Measurements from ENCODE around the gene UBD.

- TF ChIP-seq CTCF (conservative IDR thresholded peaks at IDR 0.05; ENCODE audit: low read depth in 2 of 2) (no peak), REST (IDR thresholded peaks at IDR 0.05; ENCODE audit: unreplicated experiment) (no peak), ETS1 (IDR thresholded peaks at IDR 0.05) (no peak), POLR2AphosphoS5 (IDR thresholded peaks at IDR 0.05; ENCODE audit: low read depth) (no peak), EZH2 (IDR thresholded peaks at IDR 0.05; ENCODE audit: low read depth, unreplicated experiment) (no peak)
Measured at GRCh38 chr6:29521006-29521680, 38.4 kb downstream of the UBD start.
